Nephron progenitor cell (in vitro differentiated cells): ENCODE data around the gene CHCT1.

Experiments used
- DNase-seq: peaks from one replicate; pipeline ENCODE4 v3.0.0; 2021
- H3K27ac Mint-ChIP-seq: 2 replicates; pipeline ENCODE4 v1.8.0; 2021; ENCODE audit warnings: mild to moderate bottlenecking, moderate library complexity, mixed read lengths
- H3K27me3 Mint-ChIP-seq: 2 replicates; pipeline ENCODE4 v1.8.0; 2021; ENCODE audit warnings: mild to moderate bottlenecking, low read depth, mixed read lengths; ENCODE audit not compliant: poor library complexity
- H3K36me3 Mint-ChIP-seq: 2 replicates; pipeline ENCODE4 v1.8.0; 2021; ENCODE audit warnings: low read depth, mixed read lengths
- H3K4me1 Mint-ChIP-seq: 2 replicates; pipeline ENCODE4 v1.8.0; 2021; ENCODE audit warnings: mixed read lengths
- H3K4me3 Mint-ChIP-seq: 2 replicates; pipeline ENCODE4 v1.8.0; 2021; ENCODE audit warnings: mild to moderate bottlenecking, moderate library complexity, mixed read lengths
- H3K9me3 Mint-ChIP-seq: 2 replicates; pipeline ENCODE4 v1.8.0; 2021; ENCODE audit warnings: mild to moderate bottlenecking, moderate library complexity, mixed read lengths
- CTCF ChIP-seq: fragments of 200-600 bp; sonication (generic); IDR thresholded peaks from 2 replicates; pipeline ENCODE4 v1.5.0; 2021; ENCODE audit warnings: antibody characterized with exemption

The CHCT1 gene

GRCh38 chr17:60461584-60461983 is 39.3 kb downstream of the CHCT1 start:
- no peaks in the 10 kb centered on the region for H3K4me1 Mint-ChIP-seq
- peaks cover 13% of the 10 kb centered on the region for H3K9me3 Mint-ChIP-seq
- H3K4me3 Mint-ChIP-seq, result no peak overlapping the region
- TF ChIP-seq CTCF, result no peak
- no peak overlapping the region for H3K27ac Mint-ChIP-seq
- DNase-seq, result no peak
- H3K27me3 Mint-ChIP-seq, result no peaks in the 10 kb centered on the region
- peaks cover 73% of the 10 kb centered on the region for H3K36me3 Mint-ChIP-seq

DNA sequence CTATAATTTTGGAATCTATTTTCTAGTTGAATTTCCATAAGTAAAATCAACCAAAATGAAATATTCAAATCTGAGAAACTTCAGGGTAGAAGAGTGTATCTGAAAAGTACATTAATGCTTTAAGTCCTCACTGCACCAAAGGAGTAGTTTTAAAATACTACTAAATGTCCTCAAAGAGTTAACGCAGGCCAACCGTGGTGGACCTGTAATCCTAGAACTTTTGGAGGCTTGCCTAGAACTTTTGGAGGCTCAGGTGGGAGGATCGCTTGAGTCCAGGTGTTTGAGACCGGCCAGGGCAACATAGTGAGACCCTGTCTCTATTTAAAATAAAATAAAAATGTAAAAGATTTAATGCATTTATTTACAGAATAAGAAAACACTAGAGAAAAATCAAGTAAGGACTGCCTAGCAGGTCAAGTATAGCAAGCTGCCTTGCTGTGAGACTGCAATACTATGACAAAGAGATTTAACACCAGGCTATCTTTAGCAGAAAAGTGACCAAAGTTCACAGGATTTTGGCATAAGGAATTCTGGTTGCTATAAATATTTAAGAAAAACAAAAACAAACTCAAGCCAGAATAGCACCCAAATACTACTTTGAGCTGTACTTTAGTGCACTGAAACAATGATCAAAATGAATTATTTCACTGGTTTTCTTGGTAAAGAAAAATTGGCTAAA is 41.0 kb downstream of the CHCT1 start:
- Mint-ChIP-seq H3K4me1 (no peaks in the 10 kb centered on the region), H3K27ac (no peak overlapping the region), H3K9me3 (peaks cover 2% of the 10 kb centered on the region), H3K4me3 (no peak overlapping the region), H3K27me3 (no peaks in the 10 kb centered on the region), H3K36me3 (peaks cover 61% of the 10 kb centered on the region)
- no peak for DNase-seq
- no peak for TF ChIP-seq CTCF

DNA sequence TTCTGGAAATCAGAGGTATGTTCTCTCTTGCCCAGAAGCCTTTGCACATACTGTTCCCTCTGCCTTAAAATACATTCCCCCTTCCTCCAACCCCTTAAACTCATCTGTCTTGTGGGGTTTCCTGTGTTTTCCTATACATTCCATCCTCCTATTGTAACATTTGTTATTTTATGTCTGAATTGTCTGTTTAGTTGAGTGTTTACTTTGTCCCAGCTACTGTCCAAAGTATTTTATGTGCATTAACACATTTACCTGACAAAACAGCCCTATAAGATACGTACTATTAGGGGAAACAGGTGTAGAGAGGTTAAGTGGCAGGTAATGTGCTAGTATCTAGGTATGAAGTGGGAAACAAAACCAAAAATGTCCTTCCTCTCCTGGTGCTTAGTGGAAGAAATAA is 42.1 kb downstream of the CHCT1 start:
- DNase-seq, result no peak
- Mint-ChIP-seq H3K36me3 (peaks cover 53% of the 10 kb centered on the region), H3K27ac (peak overlapping the region; percentile 9), H3K4me1 (no peaks in the 10 kb centered on the region), H3K4me3 (no peak overlapping the region), H3K27me3 (no peaks in the 10 kb centered on the region), H3K9me3 (no peaks in the 10 kb centered on the region)
- TF ChIP-seq CTCF, result no peak

DNA sequence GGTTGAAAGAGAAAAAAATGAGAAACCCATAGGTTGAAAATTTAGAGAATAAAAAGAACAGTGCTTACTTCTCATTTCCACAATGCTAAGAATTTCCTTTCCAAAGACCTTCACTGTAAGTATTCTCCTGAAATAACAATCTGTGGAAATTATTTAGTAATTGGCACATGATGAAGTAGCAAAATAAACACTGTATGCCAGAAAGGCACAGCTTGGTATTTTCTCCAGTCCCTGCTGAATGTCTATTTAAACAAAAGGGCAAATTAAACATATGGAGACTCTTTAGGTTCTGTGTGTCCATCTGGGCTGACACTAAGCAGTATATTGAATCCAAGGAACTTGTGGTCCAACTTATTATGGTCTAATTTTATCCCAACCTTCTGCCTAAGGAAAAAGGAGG is 46.1 kb downstream of the CHCT1 start:
- peaks cover 63% of the 10 kb centered on the region for H3K36me3 Mint-ChIP-seq
- H3K4me1 Mint-ChIP-seq, result no peaks in the 10 kb centered on the region
- H3K27me3 Mint-ChIP-seq, result no peaks in the 10 kb centered on the region
- no peak for TF ChIP-seq CTCF
- no peak overlapping the region for H3K4me3 Mint-ChIP-seq
- no peak for DNase-seq
- peaks cover 17% of the 10 kb centered on the region for H3K9me3 Mint-ChIP-seq
- H3K27ac Mint-ChIP-seq, result no peak overlapping the region

DNA sequence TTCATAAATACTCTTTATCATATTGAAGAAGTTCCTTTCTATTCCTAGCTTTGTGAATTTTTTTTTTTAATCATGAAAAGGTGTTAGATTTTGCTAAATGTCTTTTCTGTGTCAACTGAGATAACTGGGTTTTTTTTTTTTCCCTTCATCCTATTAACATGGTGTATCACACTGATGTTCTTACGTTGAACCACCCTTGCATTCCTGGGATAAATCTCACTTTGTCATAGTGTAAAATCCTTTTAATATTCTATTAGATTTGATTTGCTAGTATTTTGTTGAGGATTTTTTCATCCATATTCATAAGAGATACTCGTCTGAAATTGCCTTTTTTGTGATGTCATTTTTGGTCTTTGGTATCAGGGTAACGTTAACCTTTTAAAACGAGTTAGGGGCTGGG is 49.2 kb downstream of the CHCT1 start:
- Mint-ChIP-seq H3K27ac (no peak overlapping the region), H3K4me1 (no peaks in the 10 kb centered on the region)
- TF ChIP-seq CTCF, result no peak

DNA sequence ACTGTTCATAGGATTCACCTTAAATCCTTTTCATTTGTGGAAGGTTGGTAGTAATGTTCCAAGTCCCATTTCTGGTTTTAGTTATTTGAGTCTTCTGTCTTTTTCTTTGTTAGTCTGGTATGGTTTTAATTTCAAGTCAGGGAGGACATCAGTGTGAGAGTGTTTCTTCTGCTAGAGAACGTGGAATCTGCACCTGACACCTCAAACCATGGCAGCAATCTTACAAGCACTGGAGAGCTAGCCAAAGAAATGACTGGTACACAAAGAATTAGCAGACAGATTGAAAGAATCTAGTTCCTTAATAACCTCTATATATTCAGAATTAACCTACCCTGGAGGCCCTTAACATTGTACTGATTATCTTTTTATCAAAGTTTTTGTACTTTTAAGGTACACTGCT is 50.2 kb downstream of the CHCT1 start:
- H3K4me1 Mint-ChIP-seq, result no peaks in the 10 kb centered on the region
- DNase-seq, result no peak
- H3K4me3 Mint-ChIP-seq, result no peak overlapping the region
- H3K9me3 Mint-ChIP-seq, result peaks cover 17% of the 10 kb centered on the region
- H3K27ac Mint-ChIP-seq, result no peak overlapping the region
- peaks cover 68% of the 10 kb centered on the region for H3K36me3 Mint-ChIP-seq
- no peak for TF ChIP-seq CTCF
- H3K27me3 Mint-ChIP-seq, result no peaks in the 10 kb centered on the region

More for the DNA sequence above, 49.2 kb downstream of the CHCT1 start:
- H3K4me3 Mint-ChIP-seq, result no peak overlapping the region
- peaks cover 17% of the 10 kb centered on the region for H3K9me3 Mint-ChIP-seq
- H3K27me3 Mint-ChIP-seq, result no peaks in the 10 kb centered on the region
- DNase-seq, result no peak
- peaks cover 64% of the 10 kb centered on the region for H3K36me3 Mint-ChIP-seq
